GM18519 (cell line): ENCODE measurements around the gene DCAF8.

Source experiments
- ATAC-seq: cut with Tn5 transposase; IDR thresholded peaks from one replicate; pipeline ENCODE4 v1.9.1; 2021; ENCODE audit warnings: mild to moderate bottlenecking, moderate library complexity; ENCODE audit not compliant: unreplicated experiment, low FRiP score

Gene DCAF8

GRCh38 chr1:160179336-160179735 lies 83.0 kb downstream of the DCAF8 start:
- no peak for ATAC-seq

- no peak for ATAC-seq
Observed at GRCh38 chr1:160178731-160179130, 83.6 kb downstream of the DCAF8 start.

- ATAC-seq: no peak
Observed at GRCh38 chr1:160177667-160178066, 84.7 kb downstream of the DCAF8 start.

- no peak for ATAC-seq
Observed at GRCh38 chr1:160177231-160177630, 85.1 kb downstream of the DCAF8 start.

GRCh38 chr1:160171980-160172379 lies 90.4 kb downstream of the DCAF8 start:
- no peak for ATAC-seq

- no peak for ATAC-seq
Observed at GRCh38 chr1:160171354-160171753, 91.0 kb downstream of the DCAF8 start.

GRCh38 chr1:160169553-160170399 lies 92.6 kb downstream of the DCAF8 start:
- ATAC-seq: no peak

- no peak for ATAC-seq
Observed at GRCh38 chr1:160168609-160169369, 93.6 kb downstream of the DCAF8 start.

- ATAC-seq: no peak
Observed at GRCh38 chr1:160168016-160168415, 94.3 kb downstream of the DCAF8 start.

GRCh38 chr1:160167580-160167979 lies 94.8 kb downstream of the DCAF8 start:
- no peak for ATAC-seq

- no peak for ATAC-seq
Observed at GRCh38 chr1:160167056-160167455, 95.3 kb downstream of the DCAF8 start.

- ATAC-seq: no peak
Observed at GRCh38 chr1:160166166-160166868, 96.0 kb downstream of the DCAF8 start.
